Panc1 (cell line): ENCODE data around the gene EHD4. TPM values are rescaled to one million over a fixed set of nuclear protein-coding genes. Genes with fewer than 3 reads are reported as not detected.

Source experiments
- ATAC-seq: fragments of 200-7000 bp; cut with Tn5 transposase; 2 replicates; pipeline ENCODE4 v1.9.1; 2020; ENCODE audit warnings: mild to moderate bottlenecking, moderate library complexity
- BruUV-seq: library from RNA; stranded (reverse); fragments of 400-500 nt; replicated peaks from 2 replicates; lab custom pipeline; 2021; lab: Mats Ljungman, UMichigan
- CTCF ChIA-PET: fragments of 300-600 bp; sonication (Branson Sonifier 250); formaldehyde crosslinking; loops from one replicate; lab custom pipeline; 2022; ENCODE audit warnings: antibody characterized with exemption; lab: Charles Lee
- POLR2A ChIA-PET: fragments of 300-600 bp; sonication (Branson Sonifier 250); formaldehyde crosslinking; loops from one replicate; lab custom pipeline; 2022; ENCODE audit warnings: antibody characterized with exemption; lab: Charles Lee
- DNase-seq: peaks from one replicate; pipeline ENCODE4 v3.0.0-alpha.2; 2010; ENCODE audit warnings: low read depth, low spot score
- H3K27ac ChIP-seq: 2 replicates; pipeline ENCODE4 v1.5.1; 2011; ENCODE audit warnings: mild to moderate bottlenecking, low read length, inconsistent platforms
- H3K27me3 ChIP-seq: fragments of 200-500 bp; sonication (Bioruptor generic); 2 replicates; pipeline ENCODE4 v1.6.0; 2014; ENCODE audit warnings: low read length, inconsistent platforms; ENCODE audit not compliant: control insufficient read depth, insufficient read depth
- H3K36me3 ChIP-seq: fragments of 200-500 bp; sonication (Bioruptor generic); 2 replicates; pipeline ENCODE4 v1.5.1; 2014; ENCODE audit warnings: inconsistent platforms, mild to moderate bottlenecking, low read length, moderate library complexity; ENCODE audit not compliant: control insufficient read depth, insufficient read depth
- H3K4me1 ChIP-seq: 2 replicates; pipeline ENCODE4 v1.5.1; 2011; ENCODE audit warnings: inconsistent platforms, mild to moderate bottlenecking, low read length, moderate library complexity; ENCODE audit not compliant: control insufficient read depth, insufficient read depth
- H3K4me3 ChIP-seq, 2 experiments: 2 replicates each; pipeline ENCODE4 v1.5.1; 2011 to 2012; ENCODE audit warnings: low read depth in 2 of 2, low read length in 2 of 2, mild to moderate bottlenecking in 2 of 2, inconsistent platforms in 1 of 2, moderate library complexity in 1 of 2
- H3K9me3 ChIP-seq: fragments of 200-500 bp; sonication (Bioruptor generic); 2 replicates; pipeline ENCODE4 v1.5.1; 2014; ENCODE audit warnings: low read depth, mild to moderate bottlenecking, inconsistent platforms, low read length, moderate library complexity; ENCODE audit not compliant: control insufficient read depth, insufficient read depth
- CTCF ChIP-seq: fragments of 450-650 bp; IDR thresholded peaks from 2 replicates; pipeline ENCODE4 v1.5.1; 2017; ENCODE audit warnings: mild to moderate bottlenecking
- POLR2AphosphoS5 ChIP-seq: IDR thresholded peaks from 2 replicates; pipeline ENCODE4 v1.6.1; 2012; ENCODE audit warnings: mild to moderate bottlenecking, low read depth, low read length, moderate library complexity
- SIN3A ChIP-seq: IDR thresholded peaks from 2 replicates; pipeline ENCODE4 v1.6.1; 2012; ENCODE audit warnings: low read depth, mild to moderate bottlenecking, low read length, moderate library complexity, borderline replicate concordance; ENCODE audit not compliant: insufficient read depth
- TCF7L2 ChIP-seq: IDR thresholded peaks from 2 replicates; pipeline ENCODE4 v1.6.1; 2011; ENCODE audit warnings: mild to moderate bottlenecking, low read depth, low read length, inconsistent platforms
- in situ Hi-C: cut with HindIII; loops from 2 replicates; pipeline ENCODE4 v1.10.0; 2016; ENCODE audit warnings: low sequenced_read_pairs, low pct_unique_long_range_greater_than_20kb
- intact Hi-C: fragments of 100-400 bp; cut with micrococcal nuclease; formaldehyde crosslinking; loops from one replicate; pipeline ENCODE4 v1.10.0; 2022; ENCODE audit not compliant: unreplicated experiment
- total RNA-seq: library from RNA; stranded (reverse); gene quantifications from one replicate; pipeline ENCODE4 v1.2.1, GENCODE V29; 2021; ENCODE audit not compliant: unreplicated experiment
- TF ChIP-seq, protein P1 (sequence below), 2 experiments: IDR thresholded peaks; 2 replicates each; pipeline ENCODE4 v1.6.1; 2011 to 2012; ENCODE audit warnings: low read depth in 2 of 2, control low read depth in 1 of 2, low read length in 1 of 2, mild to moderate bottlenecking in 1 of 2, moderate library complexity in 1 of 2; ENCODE audit not compliant: insufficient read depth in 1 of 2

Gene EHD4
- total RNA-seq, 1 experiment from 2014 or later: 43.2 TPM

- TF ChIP-seq SIN3A (no peak), TCF7L2 (no peak), CTCF (no peak), POLR2AphosphoS5 (no peak)
- TF ChIP-seq, protein P1, sequence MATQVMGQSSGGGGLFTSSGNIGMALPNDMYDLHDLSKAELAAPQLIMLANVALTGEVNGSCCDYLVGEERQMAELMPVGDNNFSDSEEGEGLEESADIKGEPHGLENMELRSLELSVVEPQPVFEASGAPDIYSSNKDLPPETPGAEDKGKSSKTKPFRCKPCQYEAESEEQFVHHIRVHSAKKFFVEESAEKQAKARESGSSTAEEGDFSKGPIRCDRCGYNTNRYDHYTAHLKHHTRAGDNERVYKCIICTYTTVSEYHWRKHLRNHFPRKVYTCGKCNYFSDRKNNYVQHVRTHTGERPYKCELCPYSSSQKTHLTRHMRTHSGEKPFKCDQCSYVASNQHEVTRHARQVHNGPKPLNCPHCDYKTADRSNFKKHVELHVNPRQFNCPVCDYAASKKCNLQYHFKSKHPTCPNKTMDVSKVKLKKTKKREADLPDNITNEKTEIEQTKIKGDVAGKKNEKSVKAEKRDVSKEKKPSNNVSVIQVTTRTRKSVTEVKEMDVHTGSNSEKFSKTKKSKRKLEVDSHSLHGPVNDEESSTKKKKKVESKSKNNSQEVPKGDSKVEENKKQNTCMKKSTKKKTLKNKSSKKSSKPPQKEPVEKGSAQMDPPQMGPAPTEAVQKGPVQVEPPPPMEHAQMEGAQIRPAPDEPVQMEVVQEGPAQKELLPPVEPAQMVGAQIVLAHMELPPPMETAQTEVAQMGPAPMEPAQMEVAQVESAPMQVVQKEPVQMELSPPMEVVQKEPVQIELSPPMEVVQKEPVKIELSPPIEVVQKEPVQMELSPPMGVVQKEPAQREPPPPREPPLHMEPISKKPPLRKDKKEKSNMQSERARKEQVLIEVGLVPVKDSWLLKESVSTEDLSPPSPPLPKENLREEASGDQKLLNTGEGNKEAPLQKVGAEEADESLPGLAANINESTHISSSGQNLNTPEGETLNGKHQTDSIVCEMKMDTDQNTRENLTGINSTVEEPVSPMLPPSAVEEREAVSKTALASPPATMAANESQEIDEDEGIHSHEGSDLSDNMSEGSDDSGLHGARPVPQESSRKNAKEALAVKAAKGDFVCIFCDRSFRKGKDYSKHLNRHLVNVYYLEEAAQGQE (IDR thresholded peaks at IDR 0.05; ENCODE audit: insufficient read depth in 1 of 2, low read depth in 2 of 2, low read length in 1 of 2): no peak
- H3K9me3 ChIP-seq: no peaks in the 10 kb centered on the region
- in situ Hi-C loops (no loop called here), intact Hi-C loops (no loop called here)
- POLR2A ChIA-PET: no interaction called here
- H3K36me3 ChIP-seq: no peaks in the 10 kb centered on the region
- no peak overlapping the region for H3K4me3 ChIP-seq
- no peak overlapping the region for H3K27ac ChIP-seq
- ATAC-seq: no peak
- no peaks in the 10 kb centered on the region for H3K4me1 ChIP-seq
- H3K27me3 ChIP-seq: no peaks in the 10 kb centered on the region
- DNase-seq: no peak
- BruUV-seq: no TSS peak
- CTCF ChIA-PET: no interaction called here
Observed at GRCh38 chr15:41880156-41880877, 92.0 kb downstream of the EHD4 start.

- POLR2A ChIA-PET: no interaction called here
Observed at GRCh38 chr15:41879321-41879845, 93.0 kb downstream of the EHD4 start.

More at GRCh38 chr15:41879321-41879845, 93.0 kb downstream of the EHD4 start:
- Histone ChIP-seq H3K27ac (no peak overlapping the region), H3K27me3 (no peaks in the 10 kb centered on the region), H3K9me3 (no peaks in the 10 kb centered on the region), H3K4me1 (no peaks in the 10 kb centered on the region), H3K36me3 (no peaks in the 10 kb centered on the region), H3K4me3 (no peak overlapping the region)
- in situ Hi-C loops (no loop called here), intact Hi-C loops (no loop called here)
- BruUV-seq: no TSS peak
- ATAC-seq (no peak), DNase-seq (no peak)
- no peak for TF ChIP-seq CTCF
- TF ChIP-seq TCF7L2: no peak
- TF ChIP-seq, protein P1 (IDR thresholded peaks at IDR 0.05; ENCODE audit: insufficient read depth in 1 of 2, low read depth in 2 of 2, low read length in 1 of 2): no peak
- TF ChIP-seq SIN3A: no peak
- no peak for TF ChIP-seq POLR2AphosphoS5
- CTCF ChIA-PET: no interaction called here
